HL-60/S4 (cell line): ENCODE results near the gene CNTN5.

Source experiments
- in situ Hi-C: fragments of 300-500 bp; cut with MboI; formaldehyde crosslinking; loops from 2 replicates; pipeline ENCODE4 v1.14.3; 2022; ENCODE audit warnings: low sequenced_read_pairs

The CNTN5 gene

DNA sequence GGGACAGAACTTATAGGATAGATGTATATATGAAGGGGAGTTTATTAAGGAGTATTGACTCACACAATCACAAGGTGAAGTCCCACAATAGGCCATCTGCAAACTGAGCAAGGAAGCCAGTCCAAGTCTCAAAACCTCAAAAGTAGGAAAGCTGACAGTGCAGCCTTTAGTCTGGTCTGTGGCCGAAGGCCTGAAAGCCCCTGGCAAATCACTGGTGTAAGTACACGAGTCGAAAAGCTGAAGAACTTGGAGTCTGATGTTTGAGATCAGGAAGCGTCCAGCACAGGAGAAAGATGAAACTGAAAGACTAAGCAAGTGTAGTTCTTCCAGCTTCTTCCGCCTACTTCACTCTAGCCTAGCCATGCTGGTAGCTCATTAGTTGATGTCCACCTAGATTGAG is 866.7 kb downstream of the CNTN5 start:
- in situ Hi-C loops, result no loop called here

DNA sequence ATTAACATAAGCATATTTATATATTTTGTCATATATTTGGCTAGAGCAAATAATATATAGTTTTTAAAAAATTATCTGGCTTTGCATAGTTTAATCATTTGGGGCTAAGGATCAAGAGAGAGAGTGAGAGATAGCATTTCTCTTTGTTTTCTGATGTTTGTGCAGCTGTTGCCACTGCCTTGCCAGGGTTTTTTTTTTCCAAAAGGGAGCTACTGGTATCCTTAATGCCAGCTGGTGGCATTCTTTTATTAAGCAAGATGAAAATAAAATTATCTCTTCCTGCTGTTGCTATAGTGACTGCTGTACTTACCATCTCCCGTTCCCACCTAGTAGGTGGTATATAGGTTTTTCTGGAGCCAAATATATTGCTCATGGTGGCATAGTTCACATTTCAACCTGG is 873.1 kb downstream of the CNTN5 start:
- in situ Hi-C loops, result no loop called here

DNA sequence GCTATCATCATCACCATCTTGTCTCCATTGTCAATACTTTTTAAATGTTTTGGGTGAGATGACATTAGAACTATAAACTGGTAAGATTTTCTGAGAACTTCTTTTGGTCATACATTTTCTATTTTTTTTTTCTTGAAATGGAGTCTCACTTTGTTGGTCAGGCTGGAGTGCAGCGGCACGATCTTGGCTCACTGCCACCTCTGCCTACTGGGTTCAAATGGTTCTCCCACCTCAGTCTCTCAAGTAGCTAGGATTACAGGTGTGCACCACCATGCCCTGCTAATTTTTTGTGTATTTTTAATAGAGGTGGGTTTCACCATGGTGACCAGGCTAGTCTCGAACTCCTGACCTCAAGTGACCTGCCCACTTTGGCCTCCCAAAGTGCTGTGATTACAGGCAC is 880.4 kb downstream of the CNTN5 start:
- in situ Hi-C loops, result no loop called here

DNA sequence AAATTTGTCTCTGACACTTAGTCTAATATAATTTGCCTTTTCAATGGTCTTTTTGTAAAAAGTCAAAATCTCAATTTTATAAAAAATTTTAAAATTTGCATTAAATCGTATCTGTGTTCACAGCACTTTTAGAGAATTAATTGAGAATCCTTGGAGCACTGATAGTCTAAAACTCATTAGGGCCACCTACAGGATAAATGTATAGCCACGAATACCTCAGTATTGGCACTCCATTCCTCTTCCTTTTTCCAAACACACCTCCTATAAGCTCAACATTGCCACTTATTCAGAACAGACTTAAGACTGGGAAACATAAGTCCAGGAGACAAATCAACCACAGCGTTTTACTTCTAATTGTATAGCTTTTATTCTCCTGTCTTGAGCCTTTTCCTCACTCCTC is 890.4 kb downstream of the CNTN5 start:
- in situ Hi-C loops, result no loop called here

DNA sequence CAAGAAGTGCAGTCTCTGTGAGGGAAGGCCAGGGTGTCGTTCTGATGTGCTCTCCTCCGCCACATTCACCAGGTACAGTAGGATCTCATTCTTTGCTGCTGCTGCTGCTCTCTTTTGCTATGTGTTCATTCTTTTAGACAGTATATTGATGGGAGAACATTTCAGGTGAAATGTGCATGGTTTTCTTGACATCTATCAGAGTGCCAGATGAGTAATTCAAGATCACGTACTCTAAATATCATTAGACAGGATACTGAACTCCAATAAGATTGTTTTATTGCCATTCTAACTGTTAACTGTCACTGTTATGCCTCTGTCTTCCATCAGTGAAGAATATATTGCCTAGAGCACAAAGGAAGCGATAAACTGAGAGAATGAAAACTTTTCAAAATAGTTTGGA is 895.3 kb downstream of the CNTN5 start:
- in situ Hi-C loops, result no loop called here

DNA sequence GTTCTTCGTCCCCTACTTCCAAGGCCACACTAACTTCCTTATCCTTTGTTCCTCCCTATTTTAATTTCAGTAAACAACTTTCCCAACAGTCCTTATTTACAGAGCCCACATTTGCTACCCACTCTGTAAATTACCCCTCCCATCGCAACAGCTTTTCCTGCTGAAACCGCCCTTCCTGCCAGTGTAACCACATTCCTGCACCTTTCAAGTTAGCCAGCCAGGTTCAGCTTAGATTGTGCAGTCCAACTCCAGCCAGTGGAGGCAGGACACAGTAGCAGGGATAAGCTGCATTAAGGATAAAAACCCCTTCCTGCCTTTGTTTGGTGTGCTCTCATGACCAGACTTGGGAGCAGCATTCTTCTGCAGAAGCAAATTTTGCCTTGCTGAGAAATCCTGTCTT is 898.0 kb downstream of the CNTN5 start:
- in situ Hi-C loops, result no loop called here

DNA sequence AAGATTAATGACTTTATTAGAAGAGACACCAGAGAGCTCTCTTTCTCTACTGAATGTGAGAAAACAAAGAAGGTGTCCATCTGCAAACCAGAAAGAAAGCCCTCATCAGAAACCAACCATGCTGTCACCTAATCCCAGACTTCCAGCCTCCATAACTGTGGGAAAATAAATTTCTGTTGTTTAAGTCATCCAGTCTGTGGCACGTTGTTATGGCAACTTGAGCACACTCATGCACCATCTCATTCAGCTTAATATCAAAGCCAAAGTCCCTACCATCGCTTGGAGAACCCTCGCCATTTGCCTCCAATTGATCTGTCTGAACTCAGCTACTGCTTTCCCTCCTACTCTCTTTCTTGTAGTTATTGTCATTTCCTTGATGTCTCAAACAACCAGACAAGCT is 900.2 kb downstream of the CNTN5 start:
- in situ Hi-C loops, result no loop called here

DNA sequence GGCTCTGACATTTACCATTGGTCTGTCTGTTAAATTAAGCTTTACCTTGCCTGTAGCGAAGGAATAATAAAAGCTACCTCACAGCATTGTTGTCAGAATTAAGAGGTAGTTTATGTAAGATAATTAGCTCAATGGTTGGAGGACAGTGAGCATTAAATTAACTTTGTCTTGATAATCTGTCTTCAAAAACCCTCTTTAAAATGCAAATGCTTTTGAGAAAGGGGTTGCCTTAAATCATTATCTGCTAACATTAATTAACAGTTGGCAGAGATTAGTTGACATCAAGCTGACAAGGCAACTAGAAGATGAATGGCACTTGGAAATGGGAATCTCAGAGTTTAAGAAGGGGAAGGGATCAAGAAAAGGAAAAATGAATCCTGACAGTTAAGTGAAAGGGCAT is 905.2 kb downstream of the CNTN5 start:
- in situ Hi-C loops, result no loop called here

DNA sequence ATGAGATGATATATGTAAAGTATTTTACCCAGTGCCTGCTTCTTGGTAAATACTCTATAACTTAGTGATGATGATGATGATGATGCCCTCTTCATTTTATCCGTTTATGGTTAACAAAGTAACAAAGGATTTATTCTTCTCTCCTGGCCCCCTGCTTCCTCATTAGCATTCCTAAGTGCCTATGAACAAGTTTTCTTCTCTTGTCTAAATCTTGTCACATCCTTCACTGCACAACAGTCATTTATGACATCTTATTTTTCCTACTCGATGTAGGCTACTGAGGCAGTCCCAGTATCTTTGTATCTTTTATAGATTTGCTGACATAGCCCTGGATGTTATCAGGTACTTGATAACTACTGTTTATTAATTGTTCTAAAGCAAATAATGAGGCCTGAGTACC is 911.9 kb downstream of the CNTN5 start:
- in situ Hi-C loops, result no loop called here

DNA sequence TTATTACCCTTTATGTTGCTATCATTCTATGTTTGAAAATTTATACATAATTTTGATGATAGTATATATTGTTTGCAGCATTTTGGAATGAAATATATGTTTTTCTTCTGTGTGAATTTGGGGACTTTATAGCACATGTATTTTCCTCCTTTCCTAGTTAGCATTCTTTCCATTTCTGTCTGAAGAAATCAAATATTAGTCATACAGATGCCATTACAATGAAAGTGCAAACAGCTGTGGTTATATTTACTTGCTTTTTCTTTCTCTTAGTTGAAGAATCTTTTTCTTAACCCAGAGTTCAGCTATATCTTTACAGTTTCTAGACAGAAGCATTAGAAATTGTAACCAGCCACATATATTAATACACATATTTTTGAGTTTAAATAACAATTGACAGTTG is 913.3 kb downstream of the CNTN5 start:
- in situ Hi-C loops, result no loop called here

DNA sequence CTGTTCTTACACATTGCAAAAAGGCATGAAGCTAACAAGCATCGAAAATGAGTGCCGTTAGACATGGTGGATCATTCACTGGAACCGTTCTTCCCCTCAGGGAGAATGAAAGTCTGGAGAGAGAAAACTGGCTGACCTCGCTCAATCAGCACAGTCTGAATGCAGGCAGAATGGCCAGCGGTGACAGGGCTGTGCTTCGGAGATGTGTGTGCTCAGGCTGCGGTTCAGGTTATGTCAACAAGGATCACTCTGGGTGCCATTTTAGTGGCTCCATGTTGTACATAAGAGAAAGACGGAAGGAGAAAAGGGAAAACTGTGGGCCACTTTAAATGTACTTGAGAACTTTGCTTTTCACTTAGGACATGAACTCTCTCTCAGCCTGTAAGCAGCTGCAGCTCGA is 916.6 kb downstream of the CNTN5 start:
- in situ Hi-C loops, result no loop called here

DNA sequence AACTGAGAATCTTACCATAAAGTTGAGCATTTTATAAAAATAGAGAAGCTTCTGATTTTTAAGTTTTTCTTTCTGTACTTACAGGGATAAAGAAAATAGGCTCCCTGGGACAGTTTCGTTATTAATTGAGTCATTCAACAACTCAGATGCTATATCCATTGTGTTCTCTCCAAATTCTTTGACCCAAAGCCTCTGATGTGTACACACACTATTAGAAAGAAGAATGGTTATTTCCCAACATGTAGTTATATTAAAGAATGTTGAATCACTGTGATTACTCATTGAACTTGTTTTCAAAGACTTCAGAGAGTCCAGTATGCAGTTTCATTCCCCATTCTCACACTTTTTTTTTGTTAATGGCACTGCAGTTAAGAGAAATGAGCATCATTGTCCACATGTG is 932.1 kb downstream of the CNTN5 start:
- in situ Hi-C loops, result no loop called here

DNA sequence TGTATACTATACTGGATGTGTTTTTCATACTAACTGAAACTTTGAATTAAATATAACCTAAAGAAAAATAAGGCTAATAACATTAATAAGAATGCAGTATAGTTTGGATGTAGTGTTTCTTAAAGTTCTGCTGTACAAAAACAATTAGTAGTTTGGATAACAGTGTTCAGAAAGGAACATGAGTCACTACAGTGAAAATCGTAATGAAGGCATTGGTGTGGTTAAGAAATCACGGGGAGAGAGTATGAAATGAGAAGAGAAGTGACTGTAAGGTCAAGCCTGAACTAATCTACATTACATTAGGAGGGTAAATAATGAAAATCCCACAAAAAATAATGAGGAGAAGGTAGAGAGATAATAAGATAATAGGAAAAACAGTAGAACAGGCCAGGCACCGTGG is 939.8 kb downstream of the CNTN5 start:
- in situ Hi-C loops, result no loop called here

DNA sequence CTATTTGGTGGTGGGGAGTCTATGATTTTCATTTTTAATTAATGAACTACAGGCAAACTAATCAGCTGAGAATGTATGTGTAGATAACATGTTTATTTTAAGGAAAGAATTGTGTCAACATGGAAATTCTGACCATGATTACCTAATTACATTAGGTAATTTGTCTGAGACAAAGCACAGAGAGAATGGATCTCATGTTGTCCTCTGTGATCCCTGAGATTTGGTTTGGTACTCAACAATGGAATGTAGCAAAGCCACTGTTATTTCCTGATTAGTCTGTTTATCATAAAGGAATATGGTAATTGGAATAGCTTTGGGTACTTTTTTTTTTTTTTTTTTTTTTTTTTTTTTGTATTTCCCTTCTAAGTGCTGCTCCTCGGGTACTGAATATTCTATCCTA is 947.6 kb downstream of the CNTN5 start:
- in situ Hi-C loops, result no loop called here

DNA sequence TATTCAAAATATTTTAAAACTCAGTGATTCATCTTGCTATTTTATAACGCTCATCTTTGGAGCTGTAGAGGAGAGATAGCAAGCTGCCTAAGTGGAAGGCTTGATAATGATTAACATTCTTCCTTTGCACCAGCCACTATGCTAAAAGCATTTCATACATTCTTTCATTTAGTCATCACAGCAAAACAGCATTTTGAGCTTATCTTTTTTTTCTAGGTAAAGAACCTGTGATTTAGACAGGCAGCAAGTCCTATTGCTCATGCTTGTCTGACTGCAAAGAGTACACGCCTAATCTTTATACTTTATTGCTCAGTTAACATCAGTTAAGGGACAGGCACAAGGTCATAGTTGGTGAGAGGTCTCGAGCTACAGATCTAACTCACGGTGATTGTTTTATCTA is 953.2 kb downstream of the CNTN5 start:
- in situ Hi-C loops, result no loop called here

DNA sequence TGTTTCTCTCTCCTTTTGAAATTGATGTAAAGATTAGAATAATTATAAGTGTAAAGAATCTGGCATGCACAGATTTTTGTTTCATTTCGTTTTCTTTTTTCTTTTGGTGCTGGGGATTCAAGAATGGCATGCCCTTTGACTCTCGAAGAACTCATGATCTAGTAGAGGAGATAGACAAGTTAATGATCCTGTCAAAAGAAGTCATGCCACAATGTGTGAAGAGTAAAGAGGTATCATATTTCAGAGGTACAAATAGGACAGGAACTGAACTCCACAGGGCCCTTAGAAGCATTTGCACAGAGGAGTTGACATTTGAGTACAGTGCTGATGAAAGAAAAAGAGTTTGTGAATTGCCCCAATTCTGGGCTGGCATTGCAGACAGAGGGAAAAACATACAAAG is 958.3 kb downstream of the CNTN5 start:
- in situ Hi-C loops, result no loop called here

DNA sequence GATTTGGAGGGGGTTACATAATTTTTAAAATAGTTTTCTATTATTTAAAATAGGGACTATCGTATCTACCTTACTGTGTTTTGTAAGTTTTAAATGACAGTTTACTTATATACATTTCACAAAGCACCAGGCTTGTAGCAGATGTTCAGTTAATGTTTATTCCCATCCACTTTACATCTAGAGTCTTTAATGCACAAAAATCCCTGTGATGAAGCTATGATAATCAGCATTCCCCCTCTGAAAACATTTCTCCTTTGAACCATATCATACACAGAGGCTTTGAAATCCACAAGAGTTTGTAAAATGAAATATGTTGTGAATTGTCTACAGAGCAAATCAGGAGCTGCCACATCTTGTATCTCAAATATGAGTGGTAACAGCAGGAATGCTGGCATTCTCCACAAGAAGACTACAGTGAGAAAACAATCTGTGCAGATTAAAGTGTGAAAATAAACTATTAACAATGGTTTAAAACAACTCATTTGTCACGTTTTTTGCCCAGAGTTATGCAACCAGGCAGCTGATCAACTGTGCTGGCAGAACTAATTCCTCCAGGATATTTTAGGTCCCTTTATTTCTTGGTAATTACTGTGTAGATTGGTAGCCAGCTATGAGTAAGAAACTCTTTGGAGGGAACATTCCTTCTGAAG is 967.2 kb downstream of the CNTN5 start:
- in situ Hi-C loops, result no loop called here

DNA sequence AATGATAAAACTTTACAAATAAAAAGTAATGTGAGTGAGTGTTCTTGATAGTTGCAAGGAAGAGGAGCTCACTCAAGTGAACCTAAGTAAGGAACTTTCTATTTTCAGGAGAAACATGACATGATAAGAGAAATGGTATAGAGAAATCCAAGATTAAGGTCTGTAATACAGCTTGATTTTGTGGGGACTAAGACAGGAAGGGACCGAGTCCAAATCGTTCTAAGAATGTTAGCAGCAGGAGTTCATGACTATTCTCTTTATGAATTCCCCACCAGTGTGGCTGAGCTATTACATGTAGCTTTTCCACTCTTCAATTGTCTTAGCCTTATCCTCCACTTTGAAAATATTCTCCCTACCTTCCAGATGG is 967.7 kb downstream of the CNTN5 start:
- in situ Hi-C loops, result no loop called here

DNA sequence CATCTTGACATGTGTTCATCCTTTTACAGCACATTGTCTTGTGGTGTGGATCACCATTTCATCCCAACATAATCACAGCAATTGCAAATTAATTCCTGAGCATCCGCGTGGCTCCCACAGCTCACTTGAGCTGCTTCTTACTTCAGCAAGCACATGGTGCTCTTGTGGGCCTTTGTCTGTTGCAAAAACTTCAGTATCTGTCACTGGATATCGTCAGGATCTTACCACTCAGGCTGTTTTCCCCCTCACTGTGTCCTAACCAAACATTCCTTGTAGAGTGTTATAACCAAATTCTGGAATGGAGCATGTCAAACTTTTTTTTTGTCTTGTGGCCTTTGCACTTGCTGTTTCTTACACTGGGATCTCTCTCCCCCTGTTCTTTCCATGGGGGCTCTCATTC is 983.2 kb downstream of the CNTN5 start:
- in situ Hi-C loops, result no loop called here

DNA sequence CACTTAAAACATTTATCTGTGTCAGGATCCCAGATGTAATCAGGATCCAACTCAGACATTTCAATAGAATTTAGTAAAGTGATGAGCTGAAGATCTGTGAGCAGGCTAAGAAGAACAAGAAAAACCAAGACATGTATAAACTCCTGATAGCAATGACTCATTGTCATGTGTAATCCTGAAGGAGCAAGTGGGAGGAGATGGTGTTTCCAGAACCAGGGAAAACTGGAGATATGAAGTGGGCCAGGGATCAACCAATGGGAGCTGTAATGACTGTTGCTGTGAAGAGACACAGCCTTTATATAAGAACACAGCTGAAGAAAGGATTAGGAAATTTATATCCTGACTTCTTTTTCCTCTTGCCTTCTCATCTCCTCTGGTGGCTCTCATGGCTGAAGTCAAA is 983.8 kb downstream of the CNTN5 start:
- in situ Hi-C loops, result no loop called here

DNA sequence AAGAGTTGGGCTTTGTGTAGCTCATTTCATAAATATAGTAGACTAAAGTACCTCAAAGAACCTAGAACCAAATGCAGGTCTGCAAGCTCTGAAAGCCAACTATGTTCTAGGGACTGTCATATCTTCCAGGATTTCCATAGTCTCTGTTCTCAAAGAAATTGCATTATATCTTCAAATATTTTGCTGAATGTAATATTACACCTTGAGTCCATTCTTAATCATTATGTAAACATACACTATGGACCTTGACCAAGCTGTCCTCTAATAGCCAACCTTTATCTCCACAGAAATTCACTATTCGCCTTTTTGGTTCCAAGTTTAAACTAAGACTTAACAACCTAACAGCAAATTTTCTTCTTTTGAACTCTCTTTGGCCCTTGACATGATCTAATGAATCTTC is 987.7 kb downstream of the CNTN5 start:
- in situ Hi-C loops, result no loop called here

DNA sequence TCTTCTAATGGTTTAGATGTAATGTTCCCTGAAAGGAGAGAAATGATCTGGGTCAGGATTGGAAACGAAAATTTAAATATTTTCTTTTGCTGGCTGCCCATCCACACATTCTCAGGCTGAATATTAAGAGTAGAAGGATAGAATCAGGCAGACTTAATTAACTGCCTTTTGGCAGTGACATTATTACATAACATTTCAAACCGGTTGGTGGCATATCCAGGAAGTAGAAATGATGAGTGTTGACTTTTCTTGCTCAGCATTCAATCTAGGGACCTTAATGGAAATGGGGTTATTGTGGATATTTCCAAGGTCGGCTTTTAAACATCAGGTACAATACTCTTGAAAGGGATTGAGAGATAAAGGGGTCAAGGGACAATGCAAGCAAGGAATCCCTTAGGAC is 989.0 kb downstream of the CNTN5 start:
- in situ Hi-C loops, result no loop called here

DNA sequence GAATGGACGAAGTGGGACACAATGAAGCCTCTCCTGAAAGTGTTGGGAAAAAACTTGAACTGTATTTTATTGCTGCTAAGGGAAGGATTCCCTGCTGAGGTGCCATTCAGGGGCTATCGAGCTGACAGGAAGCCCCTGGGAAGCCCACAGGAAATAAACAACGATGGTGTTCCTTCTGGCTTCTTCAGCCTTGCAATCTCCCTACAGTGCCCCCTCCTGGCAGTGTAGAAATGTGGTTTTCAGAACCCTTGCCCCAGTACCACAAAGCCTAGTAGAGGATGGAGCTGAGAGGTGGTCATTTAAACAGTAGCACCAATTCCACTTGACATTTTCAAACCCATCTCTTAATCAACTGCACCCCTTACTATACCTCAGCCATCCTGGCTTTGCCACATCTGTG is 989.6 kb downstream of the CNTN5 start:
- in situ Hi-C loops, result no loop called here

DNA sequence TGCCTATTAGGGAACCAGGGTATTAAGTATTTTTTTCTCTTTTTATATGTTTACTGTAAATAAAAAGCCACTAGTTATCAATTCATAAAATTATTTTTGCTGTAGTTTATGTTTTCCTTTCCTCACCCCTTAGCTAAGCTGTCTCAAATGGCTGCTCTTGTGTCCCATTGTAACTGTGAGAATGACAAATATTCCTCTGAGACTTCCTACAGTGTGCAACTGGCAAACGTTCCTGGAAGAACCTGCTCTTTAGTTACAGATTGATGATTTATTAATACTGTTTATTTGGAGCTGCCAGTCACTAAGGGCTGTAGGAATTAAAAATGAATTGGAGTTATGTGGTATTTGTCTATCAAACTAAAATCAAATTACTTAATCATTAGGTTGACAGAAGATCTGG is 990.9 kb downstream of the CNTN5 start:
- in situ Hi-C loops, result no loop called here
